HepG2 (cell line): ENCODE measurements around the gene GNRH2. TPM values are rescaled to one million over a fixed set of nuclear protein-coding genes. Genes with fewer than 3 reads are reported as not detected.
A peak's percentile ranks its signal among the peaks of the same experiment; 100 is the strongest.

Experiments
- ATF7-NPFF ChIP-seq: sonication (generic); formaldehyde crosslinking; IDR thresholded peaks from 2 replicates; pipeline ENCODE4 v1.8.1; 2023; ENCODE audit warnings: mild to moderate bottlenecking, low read depth, missing genetic modification reagents, moderate library complexity
- CAMTA2 ChIP-seq: sonication (generic); formaldehyde crosslinking; IDR thresholded peaks from 2 replicates; pipeline ENCODE4 v1.4.0; 2020; ENCODE audit warnings: mild to moderate bottlenecking, missing genetic modification reagents, borderline replicate concordance
- ZNF17 ChIP-seq: sonication (generic); formaldehyde crosslinking; IDR thresholded peaks from 2 replicates; pipeline ENCODE4 v1.5.0; 2020; ENCODE audit warnings: mild to moderate bottlenecking, missing genetic modification reagents
- ZNF589 ChIP-seq: sonication (generic); formaldehyde crosslinking; conservative IDR thresholded peaks from 2 replicates; pipeline ENCODE4 v1.8.0; 2022; ENCODE audit warnings: mild to moderate bottlenecking, moderate library complexity, missing genetic modification reagents
- polyA plus RNA-seq, 8 experiments: library from polyadenylated mRNA; depleted of rRNA in 3 of 8; stranded (reverse) in 7 of 8; unstranded in 1 of 8; fragments of >200 nt; fragmentation: Illumina TruSeq in 4 of 8; extraction: Trizol in 4 of 8; gene quantifications; 2 replicates each; pipeline versions ENCODE4 v1.2.1 to v1.2.3, GENCODE V29; 2011 to 2016; ENCODE audit warnings: low read depth in 4 of 8, missing spikeins in 1 of 8, mixed read lengths in 1 of 8; ENCODE audit not compliant: insufficient read depth in 1 of 8
- total RNA-seq, 5 experiments: library from RNA; depleted of rRNA; stranded (reverse); fragments of >200 nt; fragmentation: Illumina TruSeq; extraction: Trizol; gene quantifications; 2 replicates each; pipeline ENCODE4 v1.2.3, GENCODE V29; 2016; ENCODE audit warnings: low read depth in 1 of 5
- TF ChIP-seq, protein P1 (sequence below): sonication (generic); formaldehyde crosslinking; IDR thresholded peaks from 2 replicates; pipeline ENCODE4 v1.4.0; 2020; ENCODE audit warnings: mild to moderate bottlenecking, missing genetic modification reagents, borderline replicate concordance
- TF ChIP-seq, protein P2 (sequence below): sonication (generic); formaldehyde crosslinking; IDR thresholded peaks from 2 replicates; pipeline ENCODE4 v1.4.0; 2020; ENCODE audit warnings: mild to moderate bottlenecking, missing genetic modification reagents
- TF ChIP-seq, protein P3 (sequence below): sonication (generic); formaldehyde crosslinking; IDR thresholded peaks from 2 replicates; pipeline ENCODE4 v1.4.0; 2020; ENCODE audit warnings: missing genetic modification reagents, borderline replicate concordance
- TF ChIP-seq, protein P4 (sequence below): sonication (generic); formaldehyde crosslinking; IDR thresholded peaks from 2 replicates; pipeline ENCODE4 v1.4.0; 2020; ENCODE audit warnings: missing genetic modification reagents, borderline replicate concordance

GNRH2 gene
- total and polyA plus RNA-seq, 2 of the 13 experiments (the other 11 are each of a cell fraction or from before 2014, with no cell fraction given) = 0.28 TPM; not detected in 1

DNA sequence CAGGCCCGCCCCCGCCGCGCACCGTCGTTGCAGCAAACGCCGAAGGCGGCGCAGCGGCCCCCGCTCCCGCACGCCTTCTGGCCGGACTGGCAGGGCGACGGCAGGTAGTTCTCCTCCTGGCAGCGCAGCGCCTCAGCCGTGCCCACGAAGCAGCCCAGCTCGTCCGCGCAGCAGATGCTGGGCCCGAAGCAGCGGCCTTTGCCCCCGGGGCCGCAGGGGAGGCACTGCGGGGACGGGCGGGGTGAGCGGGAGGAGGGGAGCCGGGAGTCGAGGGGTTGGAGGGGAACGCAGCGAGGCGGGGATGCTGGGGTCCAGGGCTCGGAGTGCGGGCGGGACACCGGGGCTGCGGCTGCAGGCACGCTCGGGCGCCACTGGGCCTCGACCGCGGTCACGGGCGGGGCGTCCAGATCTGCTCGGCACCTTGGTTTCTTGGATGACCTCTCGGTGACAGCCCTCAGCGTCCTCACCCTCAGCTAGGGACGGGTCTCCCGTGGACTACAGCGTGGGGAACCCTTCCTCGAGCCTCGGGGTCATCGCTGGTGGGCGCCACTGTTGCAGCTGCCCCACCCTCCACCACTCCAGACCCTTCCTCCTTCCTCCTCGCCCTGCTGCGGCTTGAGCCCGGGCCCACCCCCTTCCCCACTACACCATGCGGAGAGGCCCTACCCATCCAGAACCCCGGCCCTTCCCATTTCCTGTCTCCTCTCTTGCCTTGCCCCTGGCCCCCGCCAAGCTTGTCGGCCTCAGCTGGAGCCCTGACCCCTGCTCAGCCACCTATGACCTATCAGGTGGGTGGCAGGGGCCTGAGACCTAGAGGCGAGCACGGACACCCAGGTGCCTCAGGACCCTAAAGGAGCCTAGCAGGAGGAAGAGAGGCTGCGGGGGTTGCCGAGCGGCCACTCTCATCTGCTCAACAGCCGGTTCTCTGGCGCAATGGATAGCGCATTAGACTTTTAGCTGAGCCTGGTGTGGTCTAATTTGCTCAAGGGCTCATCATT lies 39.8 kb downstream of the GNRH2 start (continued):
- TF ChIP-seq, protein P1, sequence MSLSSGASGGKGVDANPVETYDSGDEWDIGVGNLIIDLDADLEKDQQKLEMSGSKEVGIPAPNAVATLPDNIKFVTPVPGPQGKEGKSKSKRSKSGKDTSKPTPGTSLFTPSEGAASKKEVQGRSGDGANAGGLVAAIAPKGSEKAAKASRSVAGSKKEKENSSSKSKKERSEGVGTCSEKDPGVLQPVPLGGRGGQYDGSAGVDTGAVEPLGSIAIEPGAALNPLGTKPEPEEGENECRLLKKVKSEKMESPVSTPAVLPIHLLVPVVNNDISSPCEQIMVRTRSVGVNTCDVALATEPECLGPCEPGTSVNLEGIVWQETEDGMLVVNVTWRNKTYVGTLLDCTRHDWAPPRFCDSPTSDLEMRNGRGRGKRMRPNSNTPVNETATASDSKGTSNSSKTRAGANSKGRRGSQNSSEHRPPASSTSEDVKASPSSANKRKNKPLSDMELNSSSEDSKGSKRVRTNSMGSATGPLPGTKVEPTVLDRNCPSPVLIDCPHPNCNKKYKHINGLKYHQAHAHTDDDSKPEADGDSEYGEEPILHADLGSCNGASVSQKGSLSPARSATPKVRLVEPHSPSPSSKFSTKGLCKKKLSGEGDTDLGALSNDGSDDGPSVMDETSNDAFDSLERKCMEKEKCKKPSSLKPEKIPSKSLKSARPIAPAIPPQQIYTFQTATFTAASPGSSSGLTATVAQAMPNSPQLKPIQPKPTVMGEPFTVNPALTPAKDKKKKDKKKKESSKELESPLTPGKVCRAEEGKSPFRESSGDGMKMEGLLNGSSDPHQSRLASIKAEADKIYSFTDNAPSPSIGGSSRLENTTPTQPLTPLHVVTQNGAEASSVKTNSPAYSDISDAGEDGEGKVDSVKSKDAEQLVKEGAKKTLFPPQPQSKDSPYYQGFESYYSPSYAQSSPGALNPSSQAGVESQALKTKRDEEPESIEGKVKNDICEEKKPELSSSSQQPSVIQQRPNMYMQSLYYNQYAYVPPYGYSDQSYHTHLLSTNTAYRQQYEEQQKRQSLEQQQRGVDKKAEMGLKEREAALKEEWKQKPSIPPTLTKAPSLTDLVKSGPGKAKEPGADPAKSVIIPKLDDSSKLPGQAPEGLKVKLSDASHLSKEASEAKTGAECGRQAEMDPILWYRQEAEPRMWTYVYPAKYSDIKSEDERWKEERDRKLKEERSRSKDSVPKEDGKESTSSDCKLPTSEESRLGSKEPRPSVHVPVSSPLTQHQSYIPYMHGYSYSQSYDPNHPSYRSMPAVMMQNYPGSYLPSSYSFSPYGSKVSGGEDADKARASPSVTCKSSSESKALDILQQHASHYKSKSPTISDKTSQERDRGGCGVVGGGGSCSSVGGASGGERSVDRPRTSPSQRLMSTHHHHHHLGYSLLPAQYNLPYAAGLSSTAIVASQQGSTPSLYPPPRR (CRISPR knock-in tag) = no peak
- TF ChIP-seq ATF7-NPFF (CRISPR knock-in tag) (no peak), CAMTA2 (CRISPR knock-in tag) (no peak), ZNF17 (no peak), ZNF589 (CRISPR knock-in tag) (0 out of 2 replicates have a peak, but pooled peaks have one; percentile 51)
- TF ChIP-seq, protein P2, sequence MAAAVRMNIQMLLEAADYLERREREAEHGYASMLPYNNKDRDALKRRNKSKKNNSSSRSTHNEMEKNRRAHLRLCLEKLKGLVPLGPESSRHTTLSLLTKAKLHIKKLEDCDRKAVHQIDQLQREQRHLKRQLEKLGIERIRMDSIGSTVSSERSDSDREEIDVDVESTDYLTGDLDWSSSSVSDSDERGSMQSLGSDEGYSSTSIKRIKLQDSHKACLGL (CRISPR knock-in tag) = peak; percentile 26; the same call in 1 of the 2 replicates
- TF ChIP-seq, protein P3, sequence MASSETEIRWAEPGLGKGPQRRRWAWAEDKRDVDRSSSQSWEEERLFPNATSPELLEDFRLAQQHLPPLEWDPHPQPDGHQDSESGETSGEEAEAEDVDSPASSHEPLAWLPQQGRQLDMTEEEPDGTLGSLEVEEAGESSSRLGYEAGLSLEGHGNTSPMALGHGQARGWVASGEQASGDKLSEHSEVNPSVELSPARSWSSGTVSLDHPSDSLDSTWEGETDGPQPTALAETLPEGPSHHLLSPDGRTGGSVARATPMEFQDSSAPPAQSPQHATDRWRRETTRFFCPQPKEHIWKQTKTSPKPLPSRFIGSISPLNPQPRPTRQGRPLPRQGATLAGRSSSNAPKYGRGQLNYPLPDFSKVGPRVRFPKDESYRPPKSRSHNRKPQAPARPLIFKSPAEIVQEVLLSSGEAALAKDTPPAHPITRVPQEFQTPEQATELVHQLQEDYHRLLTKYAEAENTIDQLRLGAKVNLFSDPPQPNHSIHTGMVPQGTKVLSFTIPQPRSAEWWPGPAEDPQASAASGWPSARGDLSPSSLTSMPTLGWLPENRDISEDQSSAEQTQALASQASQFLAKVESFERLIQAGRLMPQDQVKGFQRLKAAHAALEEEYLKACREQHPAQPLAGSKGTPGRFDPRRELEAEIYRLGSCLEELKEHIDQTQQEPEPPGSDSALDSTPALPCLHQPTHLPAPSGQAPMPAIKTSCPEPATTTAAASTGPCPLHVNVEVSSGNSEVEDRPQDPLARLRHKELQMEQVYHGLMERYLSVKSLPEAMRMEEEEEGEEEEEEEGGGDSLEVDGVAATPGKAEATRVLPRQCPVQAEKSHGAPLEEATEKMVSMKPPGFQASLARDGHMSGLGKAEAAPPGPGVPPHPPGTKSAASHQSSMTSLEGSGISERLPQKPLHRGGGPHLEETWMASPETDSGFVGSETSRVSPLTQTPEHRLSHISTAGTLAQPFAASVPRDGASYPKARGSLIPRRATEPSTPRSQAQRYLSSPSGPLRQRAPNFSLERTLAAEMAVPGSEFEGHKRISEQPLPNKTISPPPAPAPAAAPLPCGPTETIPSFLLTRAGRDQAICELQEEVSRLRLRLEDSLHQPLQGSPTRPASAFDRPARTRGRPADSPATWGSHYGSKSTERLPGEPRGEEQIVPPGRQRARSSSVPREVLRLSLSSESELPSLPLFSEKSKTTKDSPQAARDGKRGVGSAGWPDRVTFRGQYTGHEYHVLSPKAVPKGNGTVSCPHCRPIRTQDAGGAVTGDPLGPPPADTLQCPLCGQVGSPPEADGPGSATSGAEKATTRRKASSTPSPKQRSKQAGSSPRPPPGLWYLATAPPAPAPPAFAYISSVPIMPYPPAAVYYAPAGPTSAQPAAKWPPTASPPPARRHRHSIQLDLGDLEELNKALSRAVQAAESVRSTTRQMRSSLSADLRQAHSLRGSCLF = no peak
- TF ChIP-seq, protein P4, sequence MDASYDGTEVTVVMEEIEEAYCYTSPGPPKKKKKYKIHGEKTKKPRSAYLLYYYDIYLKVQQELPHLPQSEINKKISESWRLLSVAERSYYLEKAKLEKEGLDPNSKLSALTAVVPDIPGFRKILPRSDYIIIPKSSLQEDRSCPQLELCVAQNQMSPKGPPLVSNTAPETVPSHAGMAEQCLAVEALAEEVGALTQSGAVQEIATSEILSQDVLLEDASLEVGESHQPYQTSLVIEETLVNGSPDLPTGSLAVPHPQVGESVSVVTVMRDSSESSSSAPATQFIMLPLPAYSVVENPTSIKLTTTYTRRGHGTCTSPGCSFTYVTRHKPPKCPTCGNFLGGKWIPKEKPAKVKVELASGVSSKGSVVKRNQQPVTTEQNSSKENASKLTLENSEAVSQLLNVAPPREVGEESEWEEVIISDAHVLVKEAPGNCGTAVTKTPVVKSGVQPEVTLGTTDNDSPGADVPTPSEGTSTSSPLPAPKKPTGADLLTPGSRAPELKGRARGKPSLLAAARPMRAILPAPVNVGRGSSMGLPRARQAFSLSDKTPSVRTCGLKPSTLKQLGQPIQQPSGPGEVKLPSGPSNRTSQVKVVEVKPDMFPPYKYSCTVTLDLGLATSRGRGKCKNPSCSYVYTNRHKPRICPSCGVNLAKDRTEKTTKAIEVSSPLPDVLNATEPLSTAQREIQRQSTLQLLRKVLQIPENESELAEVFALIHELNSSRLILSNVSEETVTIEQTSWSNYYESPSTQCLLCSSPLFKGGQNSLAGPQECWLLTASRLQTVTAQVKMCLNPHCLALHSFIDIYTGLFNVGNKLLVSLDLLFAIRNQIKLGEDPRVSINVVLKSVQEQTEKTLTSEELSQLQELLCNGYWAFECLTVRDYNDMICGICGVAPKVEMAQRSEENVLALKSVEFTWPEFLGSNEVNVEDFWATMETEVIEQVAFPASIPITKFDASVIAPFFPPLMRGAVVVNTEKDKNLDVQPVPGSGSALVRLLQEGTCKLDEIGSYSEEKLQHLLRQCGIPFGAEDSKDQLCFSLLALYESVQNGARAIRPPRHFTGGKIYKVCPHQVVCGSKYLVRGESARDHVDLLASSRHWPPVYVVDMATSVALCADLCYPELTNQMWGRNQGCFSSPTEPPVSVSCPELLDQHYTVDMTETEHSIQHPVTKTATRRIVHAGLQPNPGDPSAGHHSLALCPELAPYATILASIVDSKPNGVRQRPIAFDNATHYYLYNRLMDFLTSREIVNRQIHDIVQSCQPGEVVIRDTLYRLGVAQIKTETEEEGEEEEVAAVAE (CRISPR knock-in tag) = no peak
